DMS114 treated with DMSO at 0.1 percent for 48 hours (cell line): Measurements from ENCODE around the gene TBC1D2.
"Not testable (repeated sequence)": the region's sequence is repeated elsewhere in the genome, so short reads cannot be mapped to it uniquely, and the experiment has no call there.

Source experiments
- DNase-seq: peaks from one replicate; lab custom pipeline; 2025; ENCODE audit not compliant: unreplicated experiment; lab: John Stamatoyannopoulos, UW

Gene TBC1D2

DNA sequence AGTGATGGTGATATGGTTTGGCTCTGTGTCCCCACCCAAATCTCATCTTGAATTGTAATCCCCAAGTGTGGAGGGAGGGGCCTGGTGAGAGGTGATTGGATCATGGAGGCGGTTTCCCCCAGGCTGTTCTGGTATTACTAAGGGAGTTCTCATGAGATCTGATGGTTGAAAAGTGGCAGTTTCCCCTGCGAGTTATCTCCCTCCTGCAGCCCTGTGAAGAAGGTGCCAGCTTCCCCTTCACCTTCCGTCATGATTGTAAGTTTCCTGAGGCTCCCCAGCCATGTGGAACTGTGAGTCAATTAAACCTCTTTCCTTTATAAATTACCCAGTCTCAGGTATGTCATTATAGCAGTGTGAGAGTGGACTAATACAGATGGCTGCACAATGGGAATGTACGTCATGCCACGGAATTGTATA lies 80.9 kb downstream of the TBC1D2 start:
- not testable (repeated sequence) for DNase-seq

DNA sequence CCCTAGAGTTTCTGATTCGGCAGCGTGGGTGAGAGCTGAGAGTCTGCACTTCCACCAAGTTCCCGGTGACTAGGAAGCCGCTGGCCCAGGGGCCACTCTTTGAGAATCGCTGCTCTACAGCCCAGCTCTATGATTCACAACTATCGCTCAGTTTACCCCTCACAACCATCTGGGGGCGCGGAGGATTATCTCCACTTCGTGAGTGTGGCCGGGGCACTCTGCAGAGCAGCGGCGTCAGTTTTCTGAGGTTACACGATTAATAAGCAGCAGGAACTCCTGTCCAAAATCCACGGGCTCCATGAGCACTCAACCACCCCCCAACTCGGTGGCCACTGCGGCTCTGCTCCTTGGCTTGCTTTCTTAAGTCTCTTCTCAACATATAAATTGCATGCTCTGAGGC lies 82.3 kb downstream of the TBC1D2 start:
- no peak for DNase-seq

DNA sequence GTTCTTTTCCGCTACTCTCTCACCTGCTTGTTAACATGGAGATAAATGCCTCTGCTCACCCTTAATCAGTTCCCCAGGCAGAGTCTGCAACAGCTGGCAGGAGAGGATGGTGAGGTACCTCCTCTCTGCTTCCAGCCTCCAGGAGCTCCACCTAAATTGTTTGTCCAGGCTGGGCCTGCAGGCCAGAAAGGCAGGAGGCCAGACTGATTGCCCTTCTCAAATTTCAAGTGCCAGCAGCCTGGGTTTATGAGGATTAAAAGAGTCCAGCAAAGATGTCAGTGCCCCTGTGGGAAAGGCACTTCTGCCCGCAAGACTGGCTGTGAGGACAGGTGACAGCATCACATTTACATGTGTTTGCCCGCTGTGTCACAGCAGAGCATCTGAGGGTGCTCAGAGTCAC lies 82.8 kb downstream of the TBC1D2 start:
- no peak for DNase-seq

DNA sequence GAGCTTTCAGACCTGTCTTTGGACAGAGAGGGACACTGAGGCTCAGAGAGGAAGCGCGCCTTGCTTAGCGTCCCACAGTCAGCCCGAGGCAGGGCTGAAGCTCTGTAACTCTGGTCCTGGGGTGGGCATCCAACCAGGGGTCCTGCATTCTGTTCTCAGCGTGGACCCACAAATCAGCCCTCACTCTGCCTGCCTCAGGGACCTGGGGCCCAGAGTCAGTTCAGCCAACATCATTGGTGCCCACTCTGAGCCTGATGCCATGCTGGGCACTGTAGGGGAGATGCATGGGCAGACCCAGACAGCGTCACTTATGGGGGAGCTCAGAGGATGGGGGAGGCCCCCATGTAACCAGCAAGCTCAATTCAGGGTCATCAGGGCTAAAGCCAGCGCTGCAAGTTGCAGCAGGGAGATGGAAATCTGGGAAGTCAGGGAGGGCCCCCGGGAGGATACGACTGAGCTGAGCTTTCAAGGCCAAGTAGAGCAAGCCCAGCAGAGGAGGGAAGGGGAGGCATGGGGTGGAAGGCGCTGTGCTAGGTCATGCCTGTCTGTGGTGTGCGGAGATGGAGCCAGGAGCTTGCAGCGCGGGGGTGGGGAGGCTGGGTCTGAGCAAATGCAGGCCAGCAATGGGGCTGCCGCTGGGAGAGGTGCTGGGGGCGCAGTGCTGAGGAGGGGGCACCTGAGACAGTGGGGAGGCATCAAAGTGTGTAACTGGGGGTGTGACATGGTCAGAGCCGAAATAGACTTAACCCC lies 84.1 kb downstream of the TBC1D2 start:
- DNase-seq = no peak

DNA sequence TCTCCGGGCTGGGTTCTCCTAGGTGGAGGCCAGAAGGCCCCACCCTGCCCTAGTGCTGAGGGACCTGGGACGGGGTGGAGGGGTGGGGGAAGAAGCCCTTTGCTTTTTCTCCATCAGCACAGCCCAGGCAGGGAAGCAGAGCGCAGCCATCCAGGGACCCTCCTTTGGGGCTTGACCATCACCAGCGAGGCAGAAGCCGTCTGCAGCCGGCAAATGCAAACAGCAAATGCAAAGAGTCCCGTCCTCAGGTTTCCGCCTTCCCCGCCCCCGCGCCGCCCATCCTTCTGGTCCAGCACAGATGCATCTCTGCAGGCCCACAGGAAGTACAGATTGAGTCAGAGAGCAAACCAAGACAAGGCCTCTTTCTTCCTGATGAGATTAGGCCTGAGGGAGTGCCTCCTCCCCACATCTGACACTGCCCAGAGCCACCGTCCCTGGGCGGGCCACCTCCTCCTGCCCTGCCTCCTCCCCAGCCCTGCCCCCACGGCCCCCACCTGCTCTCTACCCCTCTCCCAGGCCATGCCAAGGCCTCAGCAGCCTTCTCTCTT lies 86.4 kb downstream of the TBC1D2 start:
- no peak for DNase-seq

DNA sequence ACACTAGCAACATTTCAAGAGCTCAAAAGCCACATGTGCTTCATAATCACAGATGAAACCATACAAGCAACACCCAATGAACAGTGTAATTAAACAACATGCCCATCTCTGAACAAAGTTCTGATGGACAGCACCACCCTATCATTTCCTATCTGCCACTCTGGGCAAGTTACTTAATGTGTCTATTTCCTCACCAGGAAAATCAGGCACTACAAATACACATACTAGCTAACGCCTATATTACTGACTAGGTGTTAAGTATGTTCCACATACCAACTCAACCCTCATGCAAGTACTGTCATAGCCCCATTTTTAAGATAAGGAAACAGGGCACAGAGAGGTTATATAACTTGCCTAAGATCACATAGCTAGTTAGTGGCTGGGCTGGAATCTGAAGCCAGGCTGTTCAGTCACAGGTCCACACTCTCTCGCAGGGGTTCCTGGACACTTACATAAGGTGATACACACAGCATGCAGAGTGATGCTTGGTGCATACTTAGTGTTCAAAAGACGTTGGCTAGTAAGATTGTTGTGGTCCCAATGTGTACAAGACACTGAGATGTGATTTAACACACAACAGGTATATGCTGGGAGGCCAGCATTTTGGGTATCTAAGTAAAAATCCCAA lies 87.2 kb downstream of the TBC1D2 start:
- no peak for DNase-seq

DNA sequence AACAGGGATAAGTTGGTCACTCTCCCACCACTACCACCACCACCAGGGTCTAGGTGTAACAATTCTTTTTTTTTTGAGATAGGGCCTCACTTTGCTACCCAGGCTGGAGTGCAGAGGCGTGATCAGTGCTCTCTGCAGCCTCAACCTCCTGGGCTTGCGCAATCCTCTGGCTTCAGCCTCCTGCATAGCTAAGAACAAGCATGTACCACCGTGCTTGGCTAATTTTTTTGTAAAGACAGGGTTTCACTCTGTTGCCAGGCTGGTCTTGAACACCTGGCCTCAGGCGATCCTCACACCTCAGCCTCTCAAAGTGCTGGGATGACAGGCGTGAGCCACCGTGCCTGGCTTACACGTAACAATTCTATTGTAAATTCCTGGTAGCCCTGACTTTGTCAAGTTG lies 90.5 kb downstream of the TBC1D2 start:
- no peak for DNase-seq

DNA sequence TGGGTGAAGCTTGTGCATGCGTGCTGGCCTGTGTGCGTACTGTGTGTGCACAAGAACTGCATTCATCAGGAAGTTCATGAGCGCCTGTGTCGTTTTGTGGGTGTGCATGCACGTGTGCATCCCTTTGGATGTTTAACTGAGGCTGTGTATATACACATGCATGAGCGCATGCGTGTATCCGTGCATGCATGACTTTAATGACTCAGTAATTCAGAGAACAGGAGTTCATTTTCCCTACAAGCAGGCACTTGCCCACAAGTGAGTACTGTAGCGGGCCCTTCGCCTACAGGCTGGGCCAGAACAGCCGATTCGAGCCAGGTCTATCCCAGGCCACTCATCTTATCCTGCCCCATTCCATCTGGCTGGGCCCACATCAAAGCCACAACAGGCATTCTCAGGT lies 92.8 kb downstream of the TBC1D2 start:
- DNase-seq = no peak

DNA sequence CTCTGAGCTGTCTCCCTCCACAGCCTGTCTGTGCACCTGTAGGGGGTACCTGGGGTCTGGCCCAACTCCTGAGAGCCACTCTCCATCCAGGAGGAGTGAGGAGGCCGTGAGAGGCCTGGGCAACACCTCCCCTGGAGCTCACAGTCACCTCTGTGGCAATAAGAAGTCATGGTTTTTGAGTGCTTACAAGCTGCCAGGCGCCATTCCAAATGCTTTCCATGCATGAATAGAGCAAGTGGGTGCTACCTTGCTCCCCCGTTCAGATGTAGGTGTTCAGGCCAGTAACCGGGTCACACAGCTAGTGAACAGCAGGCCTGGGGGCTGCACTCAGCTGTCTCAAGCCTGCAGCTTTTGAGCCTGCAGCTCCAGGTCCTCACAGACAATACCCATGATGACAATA lies 93.6 kb downstream of the TBC1D2 start:
- no peak for DNase-seq

DNA sequence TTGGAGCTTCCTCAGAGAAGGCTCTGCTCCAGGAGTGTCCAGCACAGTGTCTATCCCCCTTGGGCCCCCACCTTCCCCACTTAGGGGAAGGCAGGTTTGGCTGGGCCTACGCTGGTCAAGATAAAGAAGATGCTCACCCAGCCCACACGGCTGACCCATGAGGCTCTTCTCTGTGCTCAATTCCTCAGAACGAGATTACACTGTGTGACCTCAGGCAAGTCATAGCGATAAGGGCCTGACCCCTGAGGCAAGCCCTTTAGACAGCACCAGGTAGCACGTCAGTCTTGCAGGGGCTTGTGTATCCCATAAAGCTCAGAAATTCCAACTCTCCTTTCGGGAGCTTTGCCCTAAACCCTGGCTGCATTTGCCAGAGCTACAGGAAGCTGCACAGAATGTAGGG lies 95.7 kb downstream of the TBC1D2 start:
- DNase-seq = no peak

DNA sequence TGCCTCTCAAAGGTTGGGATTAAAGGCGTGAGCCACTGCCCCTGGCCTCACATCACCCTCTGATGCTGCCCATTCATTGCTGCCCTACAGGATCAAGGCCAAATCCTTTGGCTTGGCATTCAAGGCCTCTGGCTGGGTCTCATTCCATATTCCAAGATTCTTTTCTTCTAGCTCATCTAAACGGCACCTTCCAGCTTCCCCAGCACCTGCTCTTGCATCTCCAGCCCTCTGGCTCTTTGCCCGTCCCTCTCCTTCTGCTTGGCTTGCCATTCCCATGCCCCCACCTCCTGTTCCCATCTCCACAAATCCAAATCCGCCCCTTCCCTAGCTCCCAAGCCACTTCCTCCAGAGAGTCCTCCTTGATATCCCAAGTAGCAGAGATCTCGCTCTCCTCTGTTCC lies 96.1 kb downstream of the TBC1D2 start:
- DNase-seq = no peak

DNA sequence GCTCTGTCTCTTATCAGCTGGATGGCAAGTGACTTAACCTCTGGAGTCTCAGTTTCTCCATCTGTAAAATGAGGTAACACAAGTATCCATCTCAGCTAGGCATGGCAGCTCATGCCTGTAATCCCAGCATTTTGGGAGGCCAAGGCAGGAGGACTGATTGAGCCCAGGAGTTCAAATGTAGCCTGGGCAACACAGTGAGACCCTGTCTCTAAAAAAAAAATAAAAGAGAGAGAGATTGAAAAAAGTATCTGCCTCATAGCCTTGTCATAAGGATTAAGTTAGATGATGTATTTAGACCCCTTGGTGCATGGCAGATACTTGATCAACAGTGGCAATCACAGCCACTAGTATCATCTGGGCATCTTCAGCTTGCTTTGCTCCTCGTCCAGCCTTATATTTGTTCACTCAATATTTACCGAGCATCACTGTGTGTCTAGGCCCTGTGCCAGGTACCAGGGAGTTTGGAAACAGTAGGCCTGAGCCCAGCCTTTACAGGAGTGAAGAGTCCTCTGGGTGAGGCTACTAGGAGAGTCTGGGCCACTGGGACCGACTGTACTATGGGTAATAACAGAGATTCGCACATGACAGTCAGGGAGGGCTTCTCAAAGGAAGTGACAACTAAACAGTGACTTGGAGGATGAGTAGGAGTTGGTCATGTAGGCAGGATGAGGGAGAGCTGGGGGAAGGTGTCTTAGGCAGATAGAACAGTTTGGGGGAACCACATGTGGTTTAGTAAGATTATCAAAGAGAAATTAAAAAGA lies 97.2 kb downstream of the TBC1D2 start:
- no peak for DNase-seq

DNA sequence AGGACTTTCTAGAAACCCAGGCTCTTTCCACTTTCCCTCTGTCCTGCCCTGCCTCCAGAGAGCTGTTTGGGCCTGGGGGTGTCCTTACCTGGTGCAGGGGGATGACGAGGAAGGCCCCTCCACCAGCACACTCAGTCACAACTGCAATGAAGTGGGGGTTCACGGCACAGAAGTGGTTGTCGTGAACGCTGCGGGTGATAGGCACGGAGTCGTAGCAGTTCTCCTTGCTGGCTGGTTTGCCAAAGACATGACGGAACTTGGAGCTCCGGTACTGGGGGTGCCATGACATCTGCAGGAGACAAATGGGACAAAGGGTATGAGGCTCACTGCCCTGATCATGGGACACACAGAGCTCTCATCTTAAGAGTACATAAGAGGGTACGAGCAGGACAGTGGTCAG lies 98.1 kb downstream of the TBC1D2 start:
- no peak for DNase-seq

DNA sequence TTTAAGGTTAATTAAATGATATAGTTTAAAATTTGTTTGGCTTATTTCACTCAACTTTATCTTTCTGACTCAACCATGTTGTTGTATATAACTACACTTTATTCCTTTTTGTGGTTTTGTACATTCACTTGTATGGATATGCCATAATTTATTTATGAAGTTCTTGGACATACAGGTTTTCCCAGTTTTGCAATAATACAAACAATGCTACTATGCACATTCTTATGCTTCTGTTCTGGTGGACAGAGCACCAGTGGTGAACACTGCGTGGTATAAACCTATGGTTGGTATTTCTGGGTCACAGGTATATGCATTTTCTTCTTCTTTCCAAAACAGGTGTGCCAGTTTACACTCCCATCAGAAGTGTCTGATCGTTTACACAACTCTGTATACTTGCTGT lies 100.8 kb downstream of the TBC1D2 start:
- no peak for DNase-seq

DNA sequence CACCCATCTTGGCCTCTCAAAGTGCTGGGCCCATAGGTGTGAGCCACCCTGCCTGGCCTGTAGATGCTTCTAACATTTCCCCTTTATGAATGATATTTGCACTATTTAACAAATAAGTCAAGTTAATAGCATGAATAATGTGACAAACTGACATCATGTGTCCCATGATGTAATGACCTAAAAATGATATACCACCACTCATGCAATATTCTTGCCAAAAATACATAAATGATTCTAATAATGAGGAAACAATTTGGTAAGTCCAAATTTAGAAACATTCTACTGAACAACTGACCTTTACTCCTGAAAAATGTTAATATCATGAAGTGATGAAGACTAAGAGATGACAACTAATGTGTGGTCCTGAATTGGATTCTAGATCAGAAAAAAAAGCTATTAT lies 102.9 kb downstream of the TBC1D2 start:
- no peak for DNase-seq

DNA sequence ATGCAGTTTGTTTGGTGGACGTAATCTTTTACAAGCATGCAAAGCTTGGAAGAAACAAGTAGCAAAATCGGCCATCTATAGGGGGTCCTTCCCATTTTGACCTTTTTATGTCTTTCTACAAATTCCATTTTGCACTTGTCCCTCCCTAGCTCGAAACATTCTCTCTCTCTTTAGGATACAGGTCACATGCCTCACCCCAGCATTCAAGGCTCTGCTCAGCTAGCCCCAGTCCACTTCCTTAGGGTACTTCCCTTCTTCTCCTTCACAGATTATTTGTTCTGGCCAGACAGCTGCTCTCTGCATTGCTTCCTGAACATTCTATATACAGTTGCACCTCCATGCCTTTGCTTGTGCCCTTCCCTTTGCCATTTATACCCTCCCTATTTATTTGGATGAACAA lies 104.7 kb downstream of the TBC1D2 start:
- DNase-seq = no peak

DNA sequence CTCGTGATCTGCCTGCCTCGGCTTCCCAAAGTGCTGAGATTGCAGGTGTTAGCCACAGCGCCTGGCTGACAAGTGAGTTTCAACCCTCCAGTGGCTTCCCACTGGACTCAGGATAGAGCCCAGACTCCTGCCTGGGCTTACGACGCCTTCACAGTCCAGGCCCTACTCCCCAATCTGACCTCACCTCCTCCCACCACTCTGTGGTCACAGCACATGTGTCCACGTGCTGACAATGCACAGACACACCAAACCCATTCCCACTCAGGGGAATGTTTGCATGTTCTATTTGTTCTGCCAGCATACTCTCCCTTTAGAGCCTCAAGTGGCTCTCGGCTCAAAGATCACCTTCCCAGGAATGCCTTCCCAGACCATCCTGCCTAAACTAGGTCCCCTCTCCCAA lies 105.3 kb downstream of the TBC1D2 start:
- DNase-seq = no peak

DNA sequence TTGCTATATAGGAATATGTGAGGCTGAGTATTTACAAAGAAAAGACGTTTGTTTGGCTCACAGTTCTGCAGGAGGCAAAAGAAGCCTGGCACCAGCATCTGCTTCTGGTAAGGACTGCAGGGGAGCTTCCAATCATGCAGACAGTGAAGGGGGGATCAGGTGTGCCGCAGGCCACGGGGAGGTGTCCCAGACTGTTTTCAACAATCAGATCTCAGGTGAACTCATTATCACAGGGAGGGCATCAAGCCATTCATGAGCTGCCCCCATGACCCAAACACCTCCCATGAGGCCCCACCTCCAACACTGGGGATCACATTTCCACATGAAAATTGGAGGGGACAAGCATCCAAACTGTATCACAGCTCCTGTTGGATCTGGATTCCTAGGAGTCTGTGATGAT lies 106.0 kb downstream of the TBC1D2 start:
- no peak for DNase-seq
